H1 (cell line): ENCODE measurements around the gene DPEP3. TPM values are rescaled to one million over a fixed set of nuclear protein-coding genes. Genes with fewer than 3 reads are reported as not detected.

Experiments used
- ATF3 ChIP-seq: IDR thresholded peaks from 2 replicates; pipeline ENCODE4 v1.6.1; 2011; ENCODE audit warnings: low read depth, mild to moderate bottlenecking, low read length; ENCODE audit not compliant: insufficient read depth
- CHD7 ChIP-seq: fragments of 300-600 bp; sonication (generic); IDR thresholded peaks from 2 replicates; pipeline ENCODE4 v1.7.1; 2012; ENCODE audit warnings: low read length, moderate library complexity, mild to moderate bottlenecking, inconsistent platforms; ENCODE audit not compliant: insufficient replicate concordance
- EP300 ChIP-seq, 2 experiments: IDR thresholded peaks; 1 replicate in 1 of 2; 2 replicates in 1 of 2; pipeline ENCODE4 v1.6.1; 2011 to 2012; ENCODE audit warnings: low read depth in 2 of 2, low read length in 2 of 2, mild to moderate bottlenecking in 2 of 2, borderline replicate concordance in 1 of 2, inconsistent platforms in 1 of 2, moderate library complexity in 1 of 2
- EZH2 ChIP-seq: fragments of 200-600 bp; sonication (generic); IDR thresholded peaks from 2 replicates; pipeline ENCODE4 v1.7.1; 2012; ENCODE audit warnings: low read depth, mild to moderate bottlenecking, moderate library complexity, low read length, inconsistent platforms; ENCODE audit not compliant: severe bottlenecking
- GTF2F1 ChIP-seq: IDR thresholded peaks from 2 replicates; pipeline ENCODE4 v1.6.1; 2012; ENCODE audit warnings: low read depth, low read length, improper control_type of control experiment, borderline replicate concordance
- MAFK ChIP-seq: IDR thresholded peaks from 2 replicates; pipeline ENCODE4 v1.6.1; 2012; ENCODE audit warnings: low read depth, mild to moderate bottlenecking, improper control_type of control experiment, low read length
- POU5F1 ChIP-seq: IDR thresholded peaks from 2 replicates; pipeline ENCODE4 v1.6.1; 2011; ENCODE audit warnings: low read depth, mild to moderate bottlenecking, low read length, moderate library complexity
- USF2 ChIP-seq: IDR thresholded peaks from 2 replicates; pipeline ENCODE4 v1.6.1; 2011; ENCODE audit warnings: low read length, improper control_type of control experiment
- polyA plus RNA-seq, 7 experiments: library from polyadenylated mRNA; depleted of rRNA in 3 of 7; stranded (reverse) in 5 of 7; unstranded in 2 of 7; fragments of >200 nt in 5 of 7; fragments of 200-250 nt in 2 of 7; gene quantifications; 1 replicate in 5 of 7; 2 replicates in 1 of 7; 4 replicates in 1 of 7; pipeline versions ENCODE4 v1.2.1 to v1.2.3, GENCODE V29; 2011 to 2013; ENCODE audit warnings: missing spikeins in 2 of 7, mixed read lengths in 2 of 7
- total RNA-seq: library from RNA; stranded (reverse); fragmentation: NEBNext Ultra II Directional; extraction: Animal tissue kit (Norgen Biotek cat#: 25700); gene quantifications from 2 replicates; pipeline ENCODE4 v1.2.1, GENCODE V29; 2021

The DPEP3 gene
- total and polyA plus RNA-seq, 2 of the 8 experiments (the other 6 are each of a cell fraction or from before 2014, with no cell fraction given): 6.5 to 9.9 TPM

GRCh38 chr16:67976205-67976604 is 4.1 kb downstream of the DPEP3 start (continued):
- TF ChIP-seq CHD7: no peak
- TF ChIP-seq MAFK: no peak
- TF ChIP-seq GTF2F1: no peak
- TF ChIP-seq POU5F1: no peak
- no peak for TF ChIP-seq ATF3
- TF ChIP-seq USF2: no peak
- no peak for TF ChIP-seq EZH2
- no peak for TF ChIP-seq EP300 (IDR thresholded peaks at IDR 0.05; ENCODE audit: borderline replicate concordance in 1 of 2, low read depth in 2 of 2, low read length in 2 of 2)
